ENCODE data around the gene SSTR3. TPM values are rescaled to one million over a fixed set of nuclear protein-coding genes. Genes with fewer than 3 reads are reported as not detected.
A peak's percentile ranks its signal among the peaks of the same experiment; 100 is the strongest.

The SSTR3 gene
- total and polyA plus RNA-seq, 9 of the 15 experiments (the other 6 are each of a cell fraction or from before 2014, with no cell fraction given): 0.03 TPM; not detected in 8

DNA sequence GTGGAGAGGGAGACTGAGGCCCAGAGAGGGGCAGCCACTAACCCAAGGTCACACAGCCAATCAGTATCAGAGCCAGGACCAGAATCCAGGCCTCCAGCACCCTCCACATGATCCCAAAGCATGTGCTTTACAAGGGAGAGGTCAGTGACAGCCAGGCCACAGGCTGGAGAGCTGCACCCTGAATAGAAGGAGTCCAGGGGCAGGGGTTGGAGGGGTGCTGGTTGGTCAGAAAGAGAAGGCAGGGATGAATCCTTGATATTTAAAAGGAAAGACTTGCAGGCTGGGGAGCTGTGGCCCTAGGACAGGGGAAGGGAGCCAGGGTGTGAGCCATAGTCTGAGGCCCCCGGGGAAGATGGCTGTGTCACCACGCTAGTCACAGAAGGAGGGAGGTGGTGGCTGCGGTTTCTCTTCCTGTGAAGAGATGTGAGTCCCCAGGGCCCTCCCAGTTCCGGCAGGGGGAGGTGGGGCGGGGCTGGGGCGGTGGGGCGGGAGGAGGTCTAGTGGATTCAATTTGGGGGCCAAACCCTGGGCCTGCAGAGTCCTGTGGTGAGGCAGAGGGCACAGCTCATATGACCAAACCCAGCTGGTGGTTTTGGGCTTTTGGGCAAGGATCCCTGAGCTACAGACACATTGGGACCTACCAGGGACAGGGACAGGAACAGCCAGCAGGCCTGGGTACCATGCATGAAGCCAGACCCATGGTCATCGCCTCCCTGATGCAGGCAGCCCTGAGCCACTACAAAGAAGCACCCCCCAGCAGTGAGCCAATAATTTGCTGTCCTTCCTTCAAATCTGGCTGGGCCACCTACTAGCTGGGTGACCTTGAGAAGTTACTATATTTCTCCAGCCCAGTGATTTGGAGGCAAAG is 17.8 kb upstream of the SSTR3 start (continued):
- TF ChIP-seq, protein P1, sequence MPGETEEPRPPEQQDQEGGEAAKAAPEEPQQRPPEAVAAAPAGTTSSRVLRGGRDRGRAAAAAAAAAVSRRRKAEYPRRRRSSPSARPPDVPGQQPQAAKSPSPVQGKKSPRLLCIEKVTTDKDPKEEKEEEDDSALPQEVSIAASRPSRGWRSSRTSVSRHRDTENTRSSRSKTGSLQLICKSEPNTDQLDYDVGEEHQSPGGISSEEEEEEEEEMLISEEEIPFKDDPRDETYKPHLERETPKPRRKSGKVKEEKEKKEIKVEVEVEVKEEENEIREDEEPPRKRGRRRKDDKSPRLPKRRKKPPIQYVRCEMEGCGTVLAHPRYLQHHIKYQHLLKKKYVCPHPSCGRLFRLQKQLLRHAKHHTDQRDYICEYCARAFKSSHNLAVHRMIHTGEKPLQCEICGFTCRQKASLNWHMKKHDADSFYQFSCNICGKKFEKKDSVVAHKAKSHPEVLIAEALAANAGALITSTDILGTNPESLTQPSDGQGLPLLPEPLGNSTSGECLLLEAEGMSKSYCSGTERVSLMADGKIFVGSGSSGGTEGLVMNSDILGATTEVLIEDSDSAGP (CRISPR knock-in tag; IDR thresholded peaks at IDR 0.05): no peak

DNA sequence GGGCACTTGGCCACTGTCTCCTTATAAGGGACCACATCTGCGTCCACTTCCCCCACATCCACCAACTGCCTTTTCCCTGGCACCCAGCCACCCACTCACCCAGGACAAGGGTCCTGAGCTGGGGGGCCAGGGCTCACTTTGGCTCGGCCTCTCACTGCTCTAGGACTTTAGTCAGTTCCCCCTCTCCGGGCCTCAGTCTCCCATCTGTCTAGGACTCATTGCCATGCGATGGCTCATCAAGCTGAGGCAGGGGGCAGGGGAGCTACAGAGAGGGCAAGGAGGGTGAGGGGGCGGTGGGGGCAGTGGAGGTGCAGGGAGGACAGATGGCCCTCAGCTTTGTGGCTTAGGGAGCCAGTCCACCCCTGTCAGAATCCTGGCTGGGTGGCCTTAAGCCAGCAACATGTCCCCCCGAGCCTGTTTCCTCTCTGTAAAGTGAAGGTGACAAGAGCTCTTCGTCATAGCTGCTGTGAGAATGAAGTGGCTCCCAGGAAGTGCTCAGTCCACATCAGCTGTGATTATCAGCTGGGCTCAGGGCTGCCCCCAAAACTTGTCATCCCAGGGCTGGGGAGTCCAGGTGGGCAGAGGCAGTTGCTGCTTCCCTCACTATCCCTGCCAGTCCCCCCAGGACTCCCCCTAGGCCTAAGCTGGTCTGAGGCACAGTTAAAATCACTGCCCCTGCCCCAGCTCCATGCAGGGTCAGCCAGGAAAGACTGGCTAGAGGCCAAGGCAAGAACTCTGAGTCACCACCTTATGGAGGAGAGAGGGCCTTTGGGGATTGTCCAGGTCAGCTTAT is 16.9 kb upstream of the SSTR3 start:
- WGBS (ENCODE audit: insufficient coverage, low coverage, missing lambda C conversion rate): 60% methylated on average over 2 of the region's 7 CpGs
- Histone ChIP-seq H3K9ac (ENCODE audit: insufficient read depth in 1 of 2, low read depth in 2 of 2, low read length in 2 of 2) (peak overlapping the region; percentile 8 to 60), H3K9me1 (ENCODE audit: control insufficient read depth, insufficient read depth, low read length) (no peaks in the 10 kb centered on the region), H2AFZ (ENCODE audit: low read depth, low read length) (no peak overlapping the region), H3K36me3 (ENCODE audit: control insufficient read depth, insufficient read depth, low read length) (peaks cover 82% of the 10 kb centered on the region; the same call in 2 of the 3 replicates), H3K27me3 (ENCODE audit: control insufficient read depth in 2 of 2, insufficient read depth in 2 of 2, low read length in 2 of 2) (no peaks in the 10 kb centered on the region), H4K20me1 (replicated peaks; ENCODE audit: control insufficient read depth, insufficient read depth, low read length) (no peaks in the 10 kb centered on the region), H3K4me1 (replicated peaks in 1 of 2; ENCODE audit: control insufficient read depth in 2 of 2, insufficient read depth in 2 of 2, low read length in 2 of 2) (peaks cover 19 to 48% of the 10 kb centered on the region in 2 experiments), H3K27ac (ENCODE audit: extremely low read depth, low read depth, low read length) (peak overlapping the region; percentile 78), H3K9me3 (replicated peaks; ENCODE audit: control insufficient read depth, insufficient read depth, low read depth, low read length) (no peaks in the 10 kb centered on the region), H3K4me2 (ENCODE audit: insufficient read depth, low read length) (peak overlapping the region; percentile 37; the same call in 1 of the 2 replicates), H3K79me2 (ENCODE audit: control insufficient read depth, insufficient read depth, low read length) (peaks cover 12% of the 10 kb centered on the region), H3K4me3 (no peak overlapping the region)
- no peak for FAIRE-seq
- peak; percentile 31 for ATAC-seq
- CTCF ChIA-PET (ENCODE audit: low intra/inter-chr PET ratio): no interaction called here
- no TSS peak for BruUV-seq (replicated peaks)
- intact Hi-C loops (cut with micrococcal nuclease) (no loop called here), in situ Hi-C loops (cut with MboI) (no loop called here)
- DNase-seq (ENCODE audit: extremely low read depth in 1 of 4, low spot score in 3 of 4): peak in 3 of 4 experiments; percentile 30 to 41 (median 38)
- TF ChIP-seq EGR1 (conservative IDR thresholded peaks at IDR 0.05) (0 out of 2 replicates have a peak, but pooled peaks have one; percentile 5), KDM1A (IDR thresholded peaks at IDR 0.05) (0 out of 4 replicates have a peak, but pooled peaks of 1 of the 2 experiments have one; percentile 48), CBX8 (IDR thresholded peaks at IDR 0.05; ENCODE audit: borderline replicate concordance, extremely low read depth, low read depth, low read length, poor library complexity, severe bottlenecking) (no peak), ZNF354B (CRISPR knock-in tag; IDR thresholded peaks at IDR 0.05) (no peak), NFIC (IDR thresholded peaks at IDR 0.05) (peak; percentile 73)
- TF ChIP-seq, protein P2, sequence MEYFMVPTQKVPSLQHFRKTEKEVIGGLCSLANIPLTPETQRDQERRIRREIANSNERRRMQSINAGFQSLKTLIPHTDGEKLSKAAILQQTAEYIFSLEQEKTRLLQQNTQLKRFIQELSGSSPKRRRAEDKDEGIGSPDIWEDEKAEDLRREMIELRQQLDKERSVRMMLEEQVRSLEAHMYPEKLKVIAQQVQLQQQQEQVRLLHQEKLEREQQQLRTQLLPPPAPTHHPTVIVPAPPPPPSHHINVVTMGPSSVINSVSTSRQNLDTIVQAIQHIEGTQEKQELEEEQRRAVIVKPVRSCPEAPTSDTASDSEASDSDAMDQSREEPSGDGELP (CRISPR knock-in tag; IDR thresholded peaks at IDR 0.05; ENCODE audit: borderline replicate concordance): peak; percentile 41; the same call in 1 of the 2 replicates
- TF ChIP-seq, protein P3, sequence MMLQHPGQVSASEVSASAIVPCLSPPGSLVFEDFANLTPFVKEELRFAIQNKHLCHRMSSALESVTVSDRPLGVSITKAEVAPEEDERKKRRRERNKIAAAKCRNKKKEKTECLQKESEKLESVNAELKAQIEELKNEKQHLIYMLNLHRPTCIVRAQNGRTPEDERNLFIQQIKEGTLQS (IDR thresholded peaks at IDR 0.05): peak; percentile 27; the same call in 1 of the 2 replicates
- TF ChIP-seq, protein P3 (CRISPR knock-in tag; conservative IDR thresholded peaks at IDR 0.05): no peak
- POLR2A ChIA-PET: interaction anchor here (0.6 to 1.9 kb wide), 3 partner anchors 11 to 467 kb away, joined by 3 to 4 read pairs (median 4); no protein-coding TSS in a partner anchor

Measured in K562 (cell line).